Astrocyte of the spinal cord (primary cell): ENCODE measurements around the gene MYH2.
"Not testable (repeated sequence)": the region's sequence is repeated elsewhere in the genome, so short reads cannot be mapped to it uniquely, and the experiment has no call there.

Experiments used
- DNase-seq: peaks from one replicate; pipeline ENCODE4 v3.0.0; 2011; ENCODE audit warnings: low read depth, low spot score
- H3K4me3 ChIP-seq: 2 replicates; pipeline ENCODE4 v1.5.1; 2011; ENCODE audit warnings: low read depth, mild to moderate bottlenecking, low read length, moderate library complexity
- CTCF ChIP-seq: IDR thresholded peaks from 2 replicates; pipeline ENCODE4 v1.5.1; 2012; ENCODE audit warnings: low read depth, mild to moderate bottlenecking, low read length, inconsistent platforms
- in situ Hi-C: cut with HindIII; loops from 2 replicates; pipeline ENCODE4 v1.10.0; 2017; ENCODE audit warnings: low sequenced_read_pairs

The MYH2 gene

GRCh38 chr17:10547351-10547750 is 2.1 kb downstream of the MYH2 start:
- H3K4me3 ChIP-seq: no peak overlapping the region
- no peak for DNase-seq
- in situ Hi-C loops: no loop called here
- no peak for TF ChIP-seq CTCF

- DNase-seq, in situ Hi-C loops, H3K4me3 ChIP-seq: not testable (repeated sequence)
Measured at GRCh38 chr17:10543486-10543885, 6.0 kb downstream of the MYH2 start.

- in situ Hi-C loops, DNase-seq: not testable (repeated sequence)
Measured at GRCh38 chr17:10541179-10541578, 8.3 kb downstream of the MYH2 start.

GRCh38 chr17:10532026-10532425 is 17.4 kb downstream of the MYH2 start:
- DNase-seq: no peak
- in situ Hi-C loops: no loop called here
- TF ChIP-seq CTCF: no peak
- H3K4me3 ChIP-seq: no peak overlapping the region

More at GRCh38 chr17:10541179-10541578, 8.3 kb downstream of the MYH2 start:
- not testable (repeated sequence) for H3K4me3 ChIP-seq

- in situ Hi-C loops: no loop called here
- TF ChIP-seq CTCF: no peak
Measured at GRCh38 chr17:10527419-10527818, 22.0 kb downstream of the MYH2 start.

GRCh38 chr17:10526517-10526916 is 22.9 kb downstream of the MYH2 start:
- no peak for TF ChIP-seq CTCF
- DNase-seq: no peak
- in situ Hi-C loops: no loop called here
- H3K4me3 ChIP-seq: no peak overlapping the region

More at GRCh38 chr17:10527419-10527818, 22.0 kb downstream of the MYH2 start:
- no peak overlapping the region for H3K4me3 ChIP-seq
- no peak for DNase-seq

- no peak overlapping the region for H3K4me3 ChIP-seq
- in situ Hi-C loops: no loop called here
- TF ChIP-seq CTCF: no peak
- DNase-seq: no peak
Measured at GRCh38 chr17:10523064-10523463, 26.4 kb downstream of the MYH2 start.

GRCh38 chr17:10521949-10522348 is 27.5 kb downstream of the MYH2 start:
- DNase-seq: no peak
- no peak for TF ChIP-seq CTCF
- in situ Hi-C loops: no loop called here
- H3K4me3 ChIP-seq: no peak overlapping the region
